Lower lobe of right lung (tissue), 2 donors: ENCODE results near the gene BABAM2. TPM values are rescaled to one million over a fixed set of nuclear protein-coding genes. Genes with fewer than 3 reads are reported as not detected.
"Not testable (repeated sequence)": the region's sequence is repeated elsewhere in the genome, so short reads cannot be mapped to it uniquely, and the experiment has no call there.

Source experiments
- ATAC-seq, 2 donors: fragments of 200-7000 bp; cut with Tn5 transposase; one replicate each; pipeline ENCODE4 v1.9.1; 2020 to 2022; ENCODE audit warnings: mild to moderate bottlenecking in 2 of 2, moderate library complexity in 2 of 2
- DNase-seq: peaks from one replicate; pipeline ENCODE4 v3.0.0-alpha.2; 2020
- H3K27ac ChIP-seq: fragments of 200-600 bp; one replicate; pipeline ENCODE4 v1.8.0; 2022
- H3K27me3 ChIP-seq: fragments of 200-600 bp; one replicate; pipeline ENCODE4 v1.8.0; 2022; ENCODE audit warnings: low read depth
- H3K36me3 ChIP-seq: fragments of 200-600 bp; one replicate; pipeline ENCODE4 v1.8.0; 2022; ENCODE audit warnings: mild to moderate bottlenecking
- H3K4me1 ChIP-seq: fragments of 200-600 bp; one replicate; pipeline ENCODE4 v1.8.0; 2022
- H3K4me3 ChIP-seq: fragments of 200-600 bp; one replicate; pipeline ENCODE4 v1.8.0; 2022; ENCODE audit warnings: mild to moderate bottlenecking
- H3K9me3 ChIP-seq: fragments of 200-600 bp; one replicate; pipeline ENCODE4 v1.8.0; 2022
- intact Hi-C: fragments of 100-400 bp; cut with DNase I; formaldehyde crosslinking; loops from one replicate; pipeline ENCODE4 v1.11.0; 2022
- total RNA-seq: library from RNA; stranded (reverse); fragmentation: NEBNext Ultra II Directional; extraction: Animal tissue kit (Norgen Biotek cat#: 25700); gene quantifications from one replicate; pipeline ENCODE4 v1.2.1, GENCODE V29; 2021
- TF ChIP-seq, protein P1 (sequence below): fragments of 200-600 bp; IDR thresholded peaks from one replicate; pipeline ENCODE4 v1.8.0; 2022; ENCODE audit warnings: antibody characterized with exemption, mild to moderate bottlenecking
- donor health status: DM: no; HTN: yes; CAD: no; lungs with severe emphysema.

Gene BABAM2
- total RNA-seq, 1 donor from 2014 or later: 39.5 TPM

DNA sequence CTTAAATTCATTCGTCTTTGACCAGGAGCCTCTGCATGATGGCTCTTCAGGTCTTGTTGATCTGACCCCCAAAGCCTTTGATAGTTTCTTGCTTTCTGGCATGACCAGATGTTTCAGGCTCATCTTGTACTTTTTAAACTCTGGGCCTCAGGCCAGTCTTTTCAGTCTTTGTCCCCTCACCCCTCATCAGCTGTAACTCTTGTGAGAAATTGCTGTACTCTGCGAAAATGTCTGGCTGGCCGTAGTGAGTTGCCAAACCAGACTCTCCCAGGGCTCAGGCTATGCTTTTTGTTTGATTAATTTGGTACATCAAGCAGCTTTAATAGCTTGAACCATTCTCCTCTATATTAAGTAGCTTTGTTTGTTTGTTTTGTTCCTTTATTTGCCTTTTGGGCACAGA lies 75.9 kb downstream of the BABAM2 start:
- no peak overlapping the region for H3K4me3 ChIP-seq
- no peaks in the 10 kb centered on the region for H3K36me3 ChIP-seq
- intact Hi-C loops: no loop called here
- peaks cover 5% of the 10 kb centered on the region for H3K9me3 ChIP-seq
- H3K4me1 ChIP-seq: peaks cover 9% of the 10 kb centered on the region
- ATAC-seq (peak; percentile 63 to 69), DNase-seq (no peak)
- H3K27ac ChIP-seq: no peak overlapping the region
- H3K27me3 ChIP-seq: no peaks in the 10 kb centered on the region
- TF ChIP-seq, protein P1, sequence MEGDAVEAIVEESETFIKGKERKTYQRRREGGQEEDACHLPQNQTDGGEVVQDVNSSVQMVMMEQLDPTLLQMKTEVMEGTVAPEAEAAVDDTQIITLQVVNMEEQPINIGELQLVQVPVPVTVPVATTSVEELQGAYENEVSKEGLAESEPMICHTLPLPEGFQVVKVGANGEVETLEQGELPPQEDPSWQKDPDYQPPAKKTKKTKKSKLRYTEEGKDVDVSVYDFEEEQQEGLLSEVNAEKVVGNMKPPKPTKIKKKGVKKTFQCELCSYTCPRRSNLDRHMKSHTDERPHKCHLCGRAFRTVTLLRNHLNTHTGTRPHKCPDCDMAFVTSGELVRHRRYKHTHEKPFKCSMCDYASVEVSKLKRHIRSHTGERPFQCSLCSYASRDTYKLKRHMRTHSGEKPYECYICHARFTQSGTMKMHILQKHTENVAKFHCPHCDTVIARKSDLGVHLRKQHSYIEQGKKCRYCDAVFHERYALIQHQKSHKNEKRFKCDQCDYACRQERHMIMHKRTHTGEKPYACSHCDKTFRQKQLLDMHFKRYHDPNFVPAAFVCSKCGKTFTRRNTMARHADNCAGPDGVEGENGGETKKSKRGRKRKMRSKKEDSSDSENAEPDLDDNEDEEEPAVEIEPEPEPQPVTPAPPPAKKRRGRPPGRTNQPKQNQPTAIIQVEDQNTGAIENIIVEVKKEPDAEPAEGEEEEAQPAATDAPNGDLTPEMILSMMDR: no peak

DNA sequence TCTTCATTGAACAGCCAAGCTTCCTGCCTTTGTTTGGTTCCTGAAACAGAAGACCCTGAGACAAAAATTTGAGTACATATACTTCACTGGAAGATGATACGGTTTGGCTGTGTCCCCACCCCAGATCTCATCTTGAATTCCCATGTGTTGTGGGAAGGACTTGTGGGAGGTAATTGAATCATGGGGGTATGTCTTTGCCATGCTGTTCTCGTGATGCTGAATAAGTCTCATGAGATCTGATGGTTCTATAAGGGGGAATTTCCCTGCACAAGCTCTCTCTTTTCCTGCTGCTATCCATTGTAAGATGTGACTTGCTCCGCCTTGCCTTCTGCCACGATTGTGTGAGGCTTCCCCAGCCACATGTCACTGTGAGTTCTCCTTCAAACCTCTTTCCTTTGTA lies 76.5 kb downstream of the BABAM2 start:
- intact Hi-C loops: no loop called here
- DNase-seq (no peak), ATAC-seq (no peak)
- Histone ChIP-seq H3K27me3 (no peaks in the 10 kb centered on the region), H3K36me3 (no peaks in the 10 kb centered on the region), H3K9me3 (peaks cover 5% of the 10 kb centered on the region), H3K27ac (no peak overlapping the region), H3K4me1 (peaks cover 9% of the 10 kb centered on the region), H3K4me3 (no peak overlapping the region)
- TF ChIP-seq, protein P1: no peak

DNA sequence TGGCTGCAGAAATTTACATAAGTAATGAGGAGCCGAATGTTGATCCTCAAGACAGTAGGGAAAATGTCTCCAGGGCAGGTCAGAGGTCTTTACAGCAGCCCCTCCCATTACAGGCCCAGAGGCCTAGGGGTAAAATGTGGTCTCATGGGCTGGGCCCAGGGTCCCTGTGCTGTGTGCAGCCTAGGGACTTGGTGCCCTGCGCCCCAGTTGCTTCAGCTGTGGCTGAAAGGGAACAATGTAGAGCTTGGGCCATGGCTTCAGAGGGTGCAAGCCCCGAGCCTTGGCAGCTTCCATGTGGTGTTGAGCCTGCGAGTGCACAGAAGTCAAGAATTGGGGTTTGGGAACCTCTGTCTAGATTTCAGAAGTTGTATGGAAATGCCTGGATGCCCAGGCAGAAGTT lies 77.5 kb downstream of the BABAM2 start:
- ATAC-seq, DNase-seq, H3K27me3 ChIP-seq, intact Hi-C loops, H3K36me3 ChIP-seq, H3K27ac ChIP-seq, H3K4me1 ChIP-seq, H3K9me3 ChIP-seq, H3K4me3 ChIP-seq: not testable (repeated sequence)

DNA sequence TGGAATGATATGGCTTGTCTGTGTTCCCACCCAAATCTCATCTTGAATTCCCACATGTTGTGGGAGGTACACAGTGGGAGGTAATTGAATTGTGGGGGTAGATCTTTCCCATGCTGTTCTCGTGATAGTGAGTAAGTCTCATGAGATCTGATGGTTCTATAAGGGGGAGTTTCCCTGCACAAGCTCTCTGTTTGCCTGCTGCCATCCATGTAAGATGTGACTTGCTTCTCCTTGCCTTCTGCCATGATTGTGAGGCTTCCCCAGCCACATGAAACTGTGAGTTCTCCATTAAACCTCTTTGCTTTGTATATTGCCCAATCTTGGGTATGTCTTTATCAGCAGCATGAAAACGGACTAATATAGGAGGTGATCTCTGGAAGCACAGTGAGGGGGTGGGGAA lies 78.4 kb downstream of the BABAM2 start:
- H3K9me3 ChIP-seq, H3K4me3 ChIP-seq, intact Hi-C loops, H3K4me1 ChIP-seq, H3K27me3 ChIP-seq, DNase-seq, ATAC-seq, H3K36me3 ChIP-seq, H3K27ac ChIP-seq: not testable (repeated sequence)

DNA sequence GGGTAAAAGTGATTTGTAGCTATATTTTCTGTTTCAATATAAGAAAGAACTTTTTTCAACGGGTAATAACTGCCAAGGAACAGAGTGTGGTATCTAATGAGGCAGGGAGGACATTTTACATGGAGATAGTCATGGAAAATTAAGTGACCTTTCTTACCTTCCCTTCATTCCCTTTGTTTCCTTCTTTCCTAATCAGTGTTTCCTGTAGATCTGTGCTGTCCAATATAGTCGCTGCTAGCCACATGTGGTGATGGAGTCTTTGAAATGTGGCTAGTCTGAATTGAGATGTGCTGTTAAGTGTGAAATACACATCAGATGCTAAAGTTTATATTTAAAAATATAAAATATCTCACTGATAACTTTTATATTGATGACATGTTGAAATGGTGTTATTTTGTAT lies 81.8 kb downstream of the BABAM2 start:
- H3K27ac ChIP-seq: no peak overlapping the region
- no peak for ATAC-seq
- H3K4me1 ChIP-seq: no peaks in the 10 kb centered on the region

DNA sequence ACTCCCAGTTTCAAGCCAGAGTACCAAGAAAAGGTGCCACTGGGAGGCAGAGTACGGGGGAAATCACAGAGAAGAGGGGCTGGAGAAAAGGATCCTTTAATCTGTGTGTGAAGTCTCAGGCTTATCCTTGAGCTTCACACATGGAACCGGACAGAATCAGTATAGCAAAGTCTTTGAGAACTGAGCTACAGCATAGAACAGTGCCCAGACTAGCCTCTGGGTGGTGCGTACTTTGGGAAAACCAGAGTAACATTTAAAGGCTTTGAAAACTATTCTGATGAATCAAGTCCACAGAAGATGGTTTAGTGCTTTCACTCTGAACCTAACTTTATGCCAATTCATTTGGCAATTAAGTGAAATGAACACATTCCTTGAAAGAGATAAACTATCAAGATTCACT lies 83.1 kb downstream of the BABAM2 start:
- H3K36me3 ChIP-seq: no peaks in the 10 kb centered on the region
- no peaks in the 10 kb centered on the region for H3K27me3 ChIP-seq
- ATAC-seq: no peak
- DNase-seq: no peak
- no peak overlapping the region for H3K4me3 ChIP-seq
- intact Hi-C loops: no loop called here
- H3K27ac ChIP-seq: no peak overlapping the region
- TF ChIP-seq, protein P1: no peak
- H3K9me3 ChIP-seq: no peaks in the 10 kb centered on the region
- H3K4me1 ChIP-seq: no peaks in the 10 kb centered on the region

More for the DNA sequence above, 81.8 kb downstream of the BABAM2 start:
- Histone ChIP-seq H3K9me3 (peaks cover 5% of the 10 kb centered on the region), H3K27me3 (no peaks in the 10 kb centered on the region), H3K4me3 (no peak overlapping the region), H3K36me3 (no peaks in the 10 kb centered on the region)
- intact Hi-C loops: no loop called here
- no peak for DNase-seq
- TF ChIP-seq, protein P1: no peak

DNA sequence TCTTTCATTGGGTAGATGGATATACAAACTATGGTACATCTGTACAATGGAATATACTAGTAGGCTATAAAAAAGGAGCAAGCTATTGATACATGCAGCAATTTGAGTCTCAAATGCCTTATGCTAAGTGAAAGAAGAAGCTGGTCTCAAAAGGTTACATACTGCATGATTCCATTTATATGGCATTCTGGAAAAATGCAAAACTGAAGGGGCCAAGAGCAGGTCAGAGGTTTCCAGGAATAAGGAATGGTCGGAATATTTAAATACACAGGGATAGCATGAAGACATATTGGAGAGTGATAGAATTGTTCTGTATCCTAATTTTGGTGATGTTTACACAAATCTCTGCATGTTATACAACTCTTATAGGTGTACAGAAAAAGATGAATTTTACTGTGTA lies 85.8 kb downstream of the BABAM2 start:
- Histone ChIP-seq H3K27me3 (no peaks in the 10 kb centered on the region), H3K36me3 (no peaks in the 10 kb centered on the region), H3K4me3 (no peak overlapping the region), H3K4me1 (no peaks in the 10 kb centered on the region), H3K9me3 (no peaks in the 10 kb centered on the region), H3K27ac (no peak overlapping the region)
- TF ChIP-seq, protein P1: no peak
- no peak for DNase-seq
- no peak for ATAC-seq
- intact Hi-C loops: no loop called here
